K562 (cell line): ENCODE measurements around the gene CARMIL1. TPM values are rescaled to one million over a fixed set of nuclear protein-coding genes. Genes with fewer than 3 reads are reported as not detected.

Experiments
- ATAC-seq: fragments of 200-7000 bp; cut with Tn5 transposase; 3 replicates; pipeline ENCODE4 v1.9.1; 2020; ENCODE audit warnings: moderate library complexity
- BruUV-seq: library from RNA; stranded (reverse); fragments of 400-500 nt; replicated peaks from 2 replicates; lab custom pipeline; 2021; lab: Mats Ljungman, UMichigan
- CTCF ChIA-PET: fragments of 300-600 bp; formaldehyde crosslinking; extraction: SDS; loops from one replicate; lab custom pipeline; 2021; ENCODE audit warnings: low intra/inter-chr PET ratio; lab: Yijun Ruan, JAX
- POLR2A ChIA-PET: fragments of 300-600, 350-650 bp; sonication (Branson Sonifier 250); formaldehyde crosslinking; extraction: SDS; loops from one replicate; lab custom pipeline; 2021; ENCODE audit warnings: antibody characterized with exemption, inconsistent platforms; lab: Yijun Ruan, JAX
- DNase-seq, 4 experiments: peaks; one replicate each; pipeline versions ENCODE4 v3.0.0 to v3.0.0-alpha.2; 2011 to 2018; ENCODE audit warnings: low spot score in 3 of 4, mixed read lengths in 3 of 4; ENCODE audit errors: extremely low read depth in 1 of 4
- FAIRE-seq: peaks from 2 replicates; lab custom pipeline; 2011; peaks lifted over from hg19 to GRCh38; lab: Jason Lieb, UNC
- H2AFZ ChIP-seq: 2 replicates; pipeline ENCODE4 v1.6.0; 2011; ENCODE audit warnings: low read depth, low read length, control low read depth, inconsistent platforms
- H3K27ac ChIP-seq: fragments of 200-600 bp; 3 replicates; pipeline ENCODE4 v1.8.0; 2011; ENCODE audit warnings: low read depth, mild to moderate bottlenecking, control low read depth, inconsistent platforms, low read length, moderate library complexity, mixed read lengths; ENCODE audit errors: extremely low read depth
- H3K27me3 ChIP-seq, 2 experiments: fragments of 300-600 bp in 1 of 2; 2 replicates in 1 of 2; 3 replicates in 1 of 2; pipeline versions ENCODE4 v1.6.0 to v1.8.0; 2011; ENCODE audit warnings: inconsistent platforms in 2 of 2, low read length in 2 of 2, mild to moderate bottlenecking in 1 of 2, mixed read lengths in 1 of 2, moderate library complexity in 1 of 2; ENCODE audit not compliant: control insufficient read depth in 2 of 2, insufficient read depth in 2 of 2
- H3K36me3 ChIP-seq: fragments of 300-600 bp; 3 replicates; pipeline ENCODE4 v1.8.0; 2011; ENCODE audit warnings: mild to moderate bottlenecking, low read length, inconsistent platforms; ENCODE audit not compliant: control insufficient read depth, insufficient read depth
- H3K4me1 ChIP-seq, 2 experiments: fragments of 200-600 bp in 1 of 2; replicated peaks in 1 of 2; 2 replicates in 1 of 2; 3 replicates in 1 of 2; pipeline versions ENCODE4 v1.5.1 to v1.8.0; 2011; ENCODE audit warnings: inconsistent platforms in 2 of 2, low read length in 2 of 2, mild to moderate bottlenecking in 1 of 2, mixed read lengths in 1 of 2, moderate library complexity in 1 of 2; ENCODE audit not compliant: control insufficient read depth in 2 of 2, insufficient read depth in 2 of 2
- H3K4me2 ChIP-seq: 2 replicates; pipeline ENCODE4 v1.6.1; 2011; ENCODE audit warnings: low read length, control low read depth, inconsistent platforms, mixed read lengths; ENCODE audit not compliant: insufficient read depth
- H3K4me3 ChIP-seq: fragments of 200-600 bp; sonication (generic), shearing (Covaris generic); 2 replicates; pipeline ENCODE4 v1.5.1; 2016; ENCODE audit warnings: control low read depth, inconsistent platforms
- H3K79me2 ChIP-seq: fragments of 200-600 bp; 3 replicates; pipeline ENCODE4 v1.8.0; 2011; ENCODE audit warnings: low read length, inconsistent platforms; ENCODE audit not compliant: control insufficient read depth, insufficient read depth
- H3K9ac ChIP-seq, 2 experiments: 2 replicates each; pipeline versions ENCODE4 v1.6.0 to v1.6.1; 2011; ENCODE audit warnings: low read depth in 2 of 2, low read length in 2 of 2, control low read depth in 1 of 2, inconsistent platforms in 1 of 2, mild to moderate bottlenecking in 1 of 2, mixed read lengths in 1 of 2; ENCODE audit not compliant: insufficient read depth in 1 of 2
- H3K9me1 ChIP-seq: one replicate; pipeline ENCODE4 v1.6.0; 2011; ENCODE audit warnings: inconsistent platforms, mild to moderate bottlenecking, low read length, moderate library complexity; ENCODE audit not compliant: control insufficient read depth, insufficient read depth
- H3K9me3 ChIP-seq: replicated peaks from 2 replicates; pipeline ENCODE4 v1.5.1; 2011; ENCODE audit warnings: low read depth, low read length, inconsistent platforms; ENCODE audit not compliant: control insufficient read depth, insufficient read depth
- H4K20me1 ChIP-seq: replicated peaks from 2 replicates; pipeline ENCODE4 v1.6.1; 2011; ENCODE audit warnings: low read length, inconsistent platforms, mixed read lengths; ENCODE audit not compliant: control insufficient read depth, insufficient read depth
- ARID2 ChIP-seq: fragments of 450-650 bp; IDR thresholded peaks from 2 replicates; pipeline ENCODE4 v1.6.1; 2017; ENCODE audit warnings: antibody characterized with exemption, mild to moderate bottlenecking
- CHD1 ChIP-seq: fragments of 200-600 bp; sonication (generic); IDR thresholded peaks from one replicate; pipeline ENCODE4 v1.6.1; 2012; ENCODE audit warnings: mild to moderate bottlenecking, moderate library complexity, low read length, inconsistent platforms
- HNRNPH1 ChIP-seq: fragments of 200-400 bp; formaldehyde crosslinking; optimal IDR thresholded peaks from 2 replicates; pipeline ENCODE3; 2017; ENCODE audit warnings: low read depth, mild to moderate bottlenecking, low read length, moderate library complexity
- ILK ChIP-seq: fragments of 450-650 bp; IDR thresholded peaks from 2 replicates; pipeline ENCODE4 v1.6.1; 2016; ENCODE audit warnings: missing genetic modification characterization, low read depth, mild to moderate bottlenecking, missing compliant biosample characterization, moderate library complexity, borderline replicate concordance
- MCM7 ChIP-seq, 2 experiments: fragments of 450-650 bp; IDR thresholded peaks; 2 replicates each; pipeline ENCODE4 v1.6.1; 2016 to 2018
- MIER1 ChIP-seq: fragments of 450-650 bp; IDR thresholded peaks from 2 replicates; pipeline ENCODE4 v1.6.1; 2016; ENCODE audit warnings: antibody characterized with exemption, mild to moderate bottlenecking, low read depth
- PTBP1 ChIP-seq: fragments of 200-400 bp; formaldehyde crosslinking; IDR thresholded peaks from 2 replicates; pipeline ENCODE4 v1.6.1; 2017; ENCODE audit warnings: low read depth, low read length
- RBM22 ChIP-seq: fragments of 200-400 bp; formaldehyde crosslinking; IDR thresholded peaks from 2 replicates; pipeline ENCODE4 v1.6.1; 2018; ENCODE audit warnings: low read length, low read depth; ENCODE audit not compliant: poor library complexity, severe bottlenecking
- TOE1 ChIP-seq, 2 experiments: fragments of 450-650 bp in 1 of 2; sonication (generic) in 1 of 2; formaldehyde crosslinking in 1 of 2; IDR thresholded peaks; 2 replicates each; pipeline versions ENCODE4 v1.7.1 to v1.8.0; 2016 to 2022; ENCODE audit warnings: borderline replicate concordance in 2 of 2, mild to moderate bottlenecking in 2 of 2, antibody characterized with exemption in 1 of 2, inconsistent platforms in 1 of 2, low read depth in 1 of 2, missing genetic modification reagents in 1 of 2, moderate library complexity in 1 of 2
- ZNF133 ChIP-seq: fragments of 250-450 bp; sonication (Bioruptor Pico); IDR thresholded peaks from 2 replicates; pipeline ENCODE4 v1.4.0; 2020; ENCODE audit warnings: mild to moderate bottlenecking
- ZNF184 ChIP-seq: sonication (generic); formaldehyde crosslinking; IDR thresholded peaks from 2 replicates; pipeline ENCODE4 v1.5.0; 2020; ENCODE audit warnings: missing genetic modification reagents
- ZNF3 ChIP-seq: fragments of 250-450 bp; sonication (Bioruptor Pico); IDR thresholded peaks from 2 replicates; pipeline ENCODE4 v1.5.0; 2021; ENCODE audit warnings: mild to moderate bottlenecking, moderate library complexity
- ZNF75A ChIP-seq: fragments of 450-650 bp; formaldehyde crosslinking; IDR thresholded peaks from 2 replicates; pipeline ENCODE4 v1.4.0; 2020; ENCODE audit warnings: mild to moderate bottlenecking
- ZZZ3 ChIP-seq: fragments of 450-650 bp; IDR thresholded peaks from 2 replicates; pipeline ENCODE4 v1.6.1; 2016; ENCODE audit warnings: antibody characterized with exemption, mild to moderate bottlenecking, moderate library complexity
- WGBS: fragments of 100-300 bp; shearing (Covaris generic); methylation state at CpG from one replicate; pipeline ENCODE4 v1.1.6; 2016; ENCODE audit warnings: low coverage, mixed read lengths; ENCODE audit not compliant: insufficient coverage; ENCODE audit errors: missing lambda C conversion rate; 5-methylcytosine and 5-hydroxymethylcytosine counted together
- in situ Hi-C: fragments of 300-500 bp; cut with MboI; formaldehyde crosslinking; loops from 4 replicates; pipeline ENCODE4 v1.15.0; 2018; ENCODE audit warnings: inconsistent platforms, mixed read lengths
- intact Hi-C: fragments of 100-400 bp; cut with micrococcal nuclease; formaldehyde crosslinking; loops from 2 replicates; pipeline ENCODE4 v1.14.2; 2022
- polyA plus RNA-seq, 8 experiments: library from polyadenylated mRNA; depleted of rRNA in 4 of 8; stranded (reverse) in 5 of 8; unstranded in 3 of 8; fragments of >200 nt; fragmentation: Nextera tagmentation in 2 of 8; fragmentation: Illumina TruSeq in 1 of 8; extraction: Ambion mirVana in 2 of 8; extraction: Trizol in 1 of 8; gene quantifications; 2 replicates each; pipeline versions ENCODE4 v1.2.1 to v1.2.3, GENCODE V29; 2011 to 2014; ENCODE audit warnings: inconsistent platforms in 1 of 8, missing spikeins in 1 of 8
- total RNA-seq, 7 experiments: library from RNA; depleted of rRNA in 6 of 7; stranded (reverse); fragments of >200 nt in 6 of 7; fragmentation: Illumina TruSeq in 2 of 7; extraction: Trizol in 2 of 7; gene quantifications; 2 replicates each; pipeline versions ENCODE4 v1.2.1 to v1.2.3, GENCODE V29; 2011 to 2021; ENCODE audit warnings: low replicate concordance in 1 of 7
- TF ChIP-seq, protein P1 (sequence below): sonication (generic); formaldehyde crosslinking; IDR thresholded peaks from 2 replicates; pipeline ENCODE4 v1.8.1; 2023; ENCODE audit warnings: mild to moderate bottlenecking, missing genetic modification reagents
- TF ChIP-seq, protein P2 (sequence below): sonication (generic); formaldehyde crosslinking; IDR thresholded peaks from 2 replicates; pipeline ENCODE4 v1.8.1; 2023; ENCODE audit warnings: mild to moderate bottlenecking, missing genetic modification reagents, moderate library complexity
- TF ChIP-seq, protein P3 (sequence below): fragments of 450-650 bp; formaldehyde crosslinking; IDR thresholded peaks from 2 replicates; pipeline ENCODE4 v1.4.0; 2020; ENCODE audit warnings: mild to moderate bottlenecking, moderate library complexity

CARMIL1 gene
- total and polyA plus RNA-seq, 9 of the 15 experiments (the other 6 are each of a cell fraction or from before 2014, with no cell fraction given): 0.04 to 0.32 (median 0.10) TPM; not detected in 1

DNA sequence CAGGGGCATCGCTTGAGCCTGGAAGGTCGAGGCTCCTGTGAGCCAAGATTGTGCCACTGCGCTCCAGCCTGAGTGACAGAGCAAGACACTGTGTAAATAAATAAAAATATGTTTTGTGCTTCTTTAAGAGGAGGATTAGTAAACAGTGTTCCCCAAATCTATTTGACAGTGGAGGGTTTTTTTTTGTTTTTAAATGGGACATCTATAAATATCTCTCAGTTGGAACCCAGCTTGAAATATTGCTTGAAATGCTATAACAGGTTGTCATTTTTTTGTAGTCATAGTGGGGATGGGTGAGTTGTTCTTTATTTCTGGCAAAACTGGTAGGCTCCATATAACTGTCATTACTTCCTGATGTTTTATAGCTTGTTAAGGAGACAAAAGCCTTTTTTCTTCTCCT, 54.3 kb downstream of the CARMIL1 start (continued):
- TF ChIP-seq ZZZ3 (no peak), ZNF3 (no peak), ILK (tag) (no peak)

DNA sequence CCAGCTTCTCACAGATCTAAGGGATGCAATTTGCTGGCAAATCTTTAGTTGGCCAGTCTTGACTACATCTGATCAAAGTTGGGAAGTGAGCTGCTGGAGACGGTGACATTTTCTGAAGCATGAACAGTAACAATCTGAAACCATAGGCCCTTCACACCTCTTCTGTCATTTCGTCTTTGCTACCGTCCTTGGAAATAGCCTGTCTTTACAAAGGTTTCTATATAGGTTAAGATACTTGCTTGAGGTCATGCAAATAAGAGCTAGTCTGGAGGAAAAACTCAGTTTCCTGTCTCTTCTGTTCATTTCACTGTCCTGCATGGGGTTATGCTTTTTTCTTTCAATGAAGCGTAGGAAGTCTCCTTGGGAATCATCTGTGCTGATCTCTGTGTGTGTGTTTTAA, 55.6 kb downstream of the CARMIL1 start:
- Histone ChIP-seq H3K27me3 (0 out of 5 replicates have a peak, but pooled peaks cover 0 to 2% of the 10 kb centered on the region in 2 experiments), H3K9ac (no peak overlapping the region), H3K9me1 (no peaks in the 10 kb centered on the region), H3K4me1 (no peaks in the 10 kb centered on the region), H3K27ac (no peak overlapping the region), H2AFZ (no peak overlapping the region), H3K36me3 (no peaks in the 10 kb centered on the region), H3K79me2 (no peaks in the 10 kb centered on the region), H3K4me2 (no peak overlapping the region), H3K4me3 (no peak overlapping the region), H4K20me1 (no peaks in the 10 kb centered on the region), H3K9me3 (no peaks in the 10 kb centered on the region)
- FAIRE-seq (no peak), ATAC-seq (no peak), DNase-seq (no peak)
- no TSS peak for BruUV-seq
- POLR2A ChIA-PET: interaction anchor here (0.7 kb wide), 1 partner anchor 66 kb away, joined by 3 read pairs; no protein-coding TSS in a partner anchor
- 1% methylated on average over 4 of the region's 4 CpGs for WGBS
- CTCF ChIA-PET: no interaction called here
- in situ Hi-C loops (no loop called here), intact Hi-C loops (no loop called here)
- TF ChIP-seq PTBP1 (no peak), CHD1 (no peak), ZNF184 (no peak), ARID2 (no peak), HNRNPH1 (no peak), TOE1 (IDR thresholded peaks at IDR 0.05; ENCODE audit: borderline replicate concordance) (no peak), TOE1 (CRISPR knock-in tag; IDR thresholded peaks at IDR 0.05; ENCODE audit: borderline replicate concordance, low read depth) (no peak), ZNF133 (CRISPR knock-in tag) (no peak), RBM22 (no peak), MIER1 (no peak), ZNF75A (CRISPR knock-in tag) (no peak), MCM7 (IDR thresholded peaks at IDR 0.05) (no peak)
- TF ChIP-seq, protein P1, sequence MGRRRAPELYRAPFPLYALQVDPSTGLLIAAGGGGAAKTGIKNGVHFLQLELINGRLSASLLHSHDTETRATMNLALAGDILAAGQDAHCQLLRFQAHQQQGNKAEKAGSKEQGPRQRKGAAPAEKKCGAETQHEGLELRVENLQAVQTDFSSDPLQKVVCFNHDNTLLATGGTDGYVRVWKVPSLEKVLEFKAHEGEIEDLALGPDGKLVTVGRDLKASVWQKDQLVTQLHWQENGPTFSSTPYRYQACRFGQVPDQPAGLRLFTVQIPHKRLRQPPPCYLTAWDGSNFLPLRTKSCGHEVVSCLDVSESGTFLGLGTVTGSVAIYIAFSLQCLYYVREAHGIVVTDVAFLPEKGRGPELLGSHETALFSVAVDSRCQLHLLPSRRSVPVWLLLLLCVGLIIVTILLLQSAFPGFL: no peak
- TF ChIP-seq, protein P2, sequence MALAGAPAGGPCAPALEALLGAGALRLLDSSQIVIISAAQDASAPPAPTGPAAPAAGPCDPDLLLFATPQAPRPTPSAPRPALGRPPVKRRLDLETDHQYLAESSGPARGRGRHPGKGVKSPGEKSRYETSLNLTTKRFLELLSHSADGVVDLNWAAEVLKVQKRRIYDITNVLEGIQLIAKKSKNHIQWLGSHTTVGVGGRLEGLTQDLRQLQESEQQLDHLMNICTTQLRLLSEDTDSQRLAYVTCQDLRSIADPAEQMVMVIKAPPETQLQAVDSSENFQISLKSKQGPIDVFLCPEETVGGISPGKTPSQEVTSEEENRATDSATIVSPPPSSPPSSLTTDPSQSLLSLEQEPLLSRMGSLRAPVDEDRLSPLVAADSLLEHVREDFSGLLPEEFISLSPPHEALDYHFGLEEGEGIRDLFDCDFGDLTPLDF (CRISPR knock-in tag): no peak
- TF ChIP-seq, protein P3, sequence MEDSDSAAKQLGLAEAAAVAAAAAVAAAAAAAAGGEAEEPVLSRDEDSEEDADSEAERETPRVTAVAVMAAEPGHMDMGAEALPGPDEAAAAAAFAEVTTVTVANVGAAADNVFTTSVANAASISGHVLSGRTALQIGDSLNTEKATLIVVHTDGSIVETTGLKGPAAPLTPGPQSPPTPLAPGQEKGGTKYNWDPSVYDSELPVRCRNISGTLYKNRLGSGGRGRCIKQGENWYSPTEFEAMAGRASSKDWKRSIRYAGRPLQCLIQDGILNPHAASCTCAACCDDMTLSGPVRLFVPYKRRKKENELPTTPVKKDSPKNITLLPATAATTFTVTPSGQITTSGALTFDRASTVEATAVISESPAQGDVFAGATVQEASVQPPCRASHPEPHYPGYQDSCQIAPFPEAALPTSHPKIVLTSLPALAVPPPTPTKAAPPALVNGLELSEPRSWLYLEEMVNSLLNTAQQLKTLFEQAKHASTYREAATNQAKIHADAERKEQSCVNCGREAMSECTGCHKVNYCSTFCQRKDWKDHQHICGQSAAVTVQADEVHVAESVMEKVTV (CRISPR knock-in tag): no peak
